HCT116 (cell line): ENCODE measurements around the gene CCDC91.

Experiments used
- CTCF ChIP-seq, 3 experiments: fragments of 200-600 bp in 1 of 3; sonication (generic) in 1 of 3; IDR thresholded peaks in 2 of 3; conservative IDR thresholded peaks in 1 of 3; 2 replicates each; pipeline ENCODE4 v1.5.1; 2012 to 2017; ENCODE audit warnings: low read depth in 2 of 3, low read length in 2 of 3, antibody characterized with exemption in 1 of 3, borderline replicate concordance in 1 of 3, control low read depth in 1 of 3, mild to moderate bottlenecking in 1 of 3, mixed read lengths in 1 of 3, mixed run types in 1 of 3, moderate library complexity in 1 of 3; ENCODE audit not compliant: insufficient read depth in 1 of 3
- EGR1 ChIP-seq: IDR thresholded peaks from 2 replicates; pipeline ENCODE4 v1.6.1; 2012; ENCODE audit warnings: low read depth
- MAX ChIP-seq: IDR thresholded peaks from 2 replicates; pipeline ENCODE4 v1.6.1; 2012
- ZNF274 ChIP-seq: fragments of 200-500 bp; sonication (Bioruptor generic); IDR thresholded peaks from 2 replicates; pipeline ENCODE4 v1.6.1; 2014; ENCODE audit warnings: mild to moderate bottlenecking, low read depth, low read length, inconsistent platforms

GRCh38 chr12:28486521-28486920 lies 296.3 kb downstream of the CCDC91 start:
- TF ChIP-seq ZNF274, result no peak
- no peak for TF ChIP-seq CTCF (IDR thresholded peaks at IDR 0.05 in 2 of 3, conservative IDR thresholded peaks at IDR 0.05 in 1 of 3; ENCODE audit: borderline replicate concordance in 1 of 3, insufficient read depth in 1 of 3, low read depth in 2 of 3, low read length in 2 of 3)
- TF ChIP-seq EGR1, result no peak
- no peak for TF ChIP-seq MAX
